ENCODE data around the gene ARHGAP26. TPM values are rescaled to one million over a fixed set of nuclear protein-coding genes. Genes with fewer than 3 reads are reported as not detected.

The ARHGAP26 gene
- total and polyA plus RNA-seq, 7 donors: 2.5 to 28.7 (median 12.0) TPM

DNA sequence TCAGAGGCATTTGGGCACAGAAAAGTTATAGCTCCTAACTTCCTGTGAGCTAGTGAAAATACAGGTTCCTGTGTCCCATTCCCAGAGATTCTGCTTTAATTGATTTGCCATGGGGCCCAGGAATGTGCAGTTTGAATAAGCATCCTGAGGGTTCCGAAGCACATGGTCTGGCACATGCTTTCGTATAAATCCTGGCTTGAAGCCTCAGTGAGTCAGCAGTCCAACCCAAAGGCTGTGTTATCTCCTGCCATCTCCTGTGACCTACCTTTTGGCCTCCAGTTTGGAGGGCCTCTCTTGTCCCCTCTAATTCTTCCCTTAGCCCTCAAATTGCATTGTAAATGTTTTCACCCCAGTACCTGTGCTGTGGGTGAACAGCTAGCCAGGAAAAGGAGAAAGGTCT, 449.5 kb downstream of the ARHGAP26 start:
- Histone ChIP-seq H3K36me3 (ENCODE audit: insufficient read depth in 1 of 2, low read depth in 1 of 2) (peaks cover 3 to 4% of the 10 kb centered on the region in 2 donors), H3K27ac (no peak overlapping the region), H3K27me3 (ENCODE audit: insufficient read depth in 3 of 3, low read length in 2 of 3) (no peaks in the 10 kb centered on the region), H3K9me3 (no peaks in the 10 kb centered on the region), H3K4me3 (no peak overlapping the region), H3K4me1 (peaks cover 10% of the 10 kb centered on the region)
- ATAC-seq (peak in 3 of 4 donors; percentile 37 to 52 (median 52)), DNase-seq (no peak)
- WGBS, 3 donors: 16 to 38% (median 21%) methylated on average over 2 of the region's 2 CpGs
- TF ChIP-seq, protein P1, sequence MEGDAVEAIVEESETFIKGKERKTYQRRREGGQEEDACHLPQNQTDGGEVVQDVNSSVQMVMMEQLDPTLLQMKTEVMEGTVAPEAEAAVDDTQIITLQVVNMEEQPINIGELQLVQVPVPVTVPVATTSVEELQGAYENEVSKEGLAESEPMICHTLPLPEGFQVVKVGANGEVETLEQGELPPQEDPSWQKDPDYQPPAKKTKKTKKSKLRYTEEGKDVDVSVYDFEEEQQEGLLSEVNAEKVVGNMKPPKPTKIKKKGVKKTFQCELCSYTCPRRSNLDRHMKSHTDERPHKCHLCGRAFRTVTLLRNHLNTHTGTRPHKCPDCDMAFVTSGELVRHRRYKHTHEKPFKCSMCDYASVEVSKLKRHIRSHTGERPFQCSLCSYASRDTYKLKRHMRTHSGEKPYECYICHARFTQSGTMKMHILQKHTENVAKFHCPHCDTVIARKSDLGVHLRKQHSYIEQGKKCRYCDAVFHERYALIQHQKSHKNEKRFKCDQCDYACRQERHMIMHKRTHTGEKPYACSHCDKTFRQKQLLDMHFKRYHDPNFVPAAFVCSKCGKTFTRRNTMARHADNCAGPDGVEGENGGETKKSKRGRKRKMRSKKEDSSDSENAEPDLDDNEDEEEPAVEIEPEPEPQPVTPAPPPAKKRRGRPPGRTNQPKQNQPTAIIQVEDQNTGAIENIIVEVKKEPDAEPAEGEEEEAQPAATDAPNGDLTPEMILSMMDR (IDR thresholded peaks at IDR 0.05): no peak
- intact Hi-C loops (cut with DNase I): no loop called here

DNA sequence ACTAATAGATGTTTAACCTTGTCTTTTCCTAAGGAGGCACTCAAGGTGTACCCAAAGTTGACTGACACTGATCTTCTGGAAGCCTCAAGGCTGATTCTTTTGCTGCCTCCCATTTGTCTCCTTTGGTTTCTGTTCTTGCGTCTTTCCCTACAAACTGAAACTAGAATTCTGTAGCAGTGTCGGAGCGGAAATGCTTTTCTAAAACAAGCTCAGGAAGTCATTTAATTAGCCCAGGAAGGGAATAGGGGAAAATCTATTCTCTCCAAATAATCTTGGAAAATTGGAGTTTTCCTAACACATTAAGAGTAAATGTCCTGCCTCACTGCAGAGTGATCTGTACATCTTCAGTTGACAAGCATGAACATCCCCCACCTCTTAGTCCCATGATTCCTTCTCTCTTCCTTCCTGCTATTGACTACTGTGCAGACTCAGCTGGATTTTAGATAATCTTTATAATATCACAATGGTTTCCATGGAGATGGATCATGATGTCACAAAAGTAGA, 450.6 kb downstream of the ARHGAP26 start:
- H3K4me3 ChIP-seq: peak overlapping the region; percentile 21
- peaks cover 3 to 4% of the 10 kb centered on the region in 2 donors for H3K36me3 ChIP-seq (ENCODE audit: insufficient read depth in 1 of 2, low read depth in 1 of 2)
- ATAC-seq (no peak), DNase-seq (no peak)
- intact Hi-C loops (cut with DNase I): no loop called here
- 66 to 76% (median 74%) methylated on average over 3 of the region's 3 CpGs for WGBS, 3 donors
- peak overlapping the region; percentile 41 for H3K27ac ChIP-seq
- no peaks in the 10 kb centered on the region for H3K9me3 ChIP-seq
- H3K4me1 ChIP-seq: peaks cover 10% of the 10 kb centered on the region
- TF ChIP-seq, protein P1 (IDR thresholded peaks at IDR 0.05): no peak
- H3K27me3 ChIP-seq (ENCODE audit: insufficient read depth in 3 of 3, low read length in 2 of 3): no peaks in the 10 kb centered on the region

DNA sequence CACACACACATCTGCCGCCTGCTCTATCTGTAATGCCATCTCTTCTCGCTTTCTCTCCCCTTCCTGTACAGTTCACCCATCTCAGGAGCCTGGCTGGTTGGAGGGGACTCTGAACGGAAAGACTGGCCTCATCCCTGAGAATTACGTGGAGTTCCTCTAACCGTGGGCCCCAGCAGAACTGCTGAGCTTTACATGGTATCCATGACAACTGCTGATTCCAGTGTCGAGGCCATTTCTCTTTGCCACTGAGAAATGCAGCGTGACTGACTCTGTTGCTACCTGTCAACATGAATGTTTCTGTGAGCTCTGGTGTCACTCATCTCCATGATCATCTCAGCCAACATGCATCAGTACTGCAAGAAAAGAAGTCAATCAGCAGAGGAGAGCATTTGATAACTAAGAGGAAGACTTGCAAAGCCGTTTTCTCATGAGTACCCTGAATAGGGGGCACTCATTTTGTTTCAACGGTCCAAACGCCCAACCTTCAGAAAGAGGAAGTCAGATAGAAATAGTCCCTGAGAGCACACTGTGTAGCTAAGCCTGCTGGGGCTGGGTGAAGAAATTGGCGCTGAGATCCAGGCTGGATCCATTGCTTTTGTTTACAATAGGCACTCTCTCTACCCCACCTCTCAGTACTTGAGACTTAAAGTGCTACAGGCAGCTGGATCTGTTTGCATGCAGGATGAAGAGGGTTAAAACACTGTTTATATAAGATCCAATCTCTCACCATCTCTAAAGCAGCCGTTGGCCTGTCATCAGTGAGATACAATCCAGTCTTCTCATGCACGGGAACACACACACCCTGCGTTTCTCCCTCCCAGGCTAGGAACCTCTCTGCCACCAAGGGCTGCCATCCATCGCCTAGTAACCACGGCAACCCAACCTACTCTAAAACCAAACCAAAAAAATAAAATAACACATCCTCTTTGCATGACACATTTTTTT, 452.4 kb downstream of the ARHGAP26 start:
- no peak for ATAC-seq
- no peaks in the 10 kb centered on the region for H3K27me3 ChIP-seq (ENCODE audit: insufficient read depth in 3 of 3, low read length in 2 of 3)
- H3K9me3 ChIP-seq: no peaks in the 10 kb centered on the region
- no peak overlapping the region for H3K4me3 ChIP-seq
- peaks cover 3 to 4% of the 10 kb centered on the region in 2 donors for H3K36me3 ChIP-seq (ENCODE audit: insufficient read depth in 1 of 2, low read depth in 1 of 2)
- TF ChIP-seq, protein P1 (IDR thresholded peaks at IDR 0.05): no peak
- DNase-seq: no peak
- WGBS, 3 donors: 63 to 72% (median 66%) methylated on average over 16 of the region's 16 CpGs
- H3K4me1 ChIP-seq: peaks cover 23% of the 10 kb centered on the region
- intact Hi-C loops (cut with DNase I): no loop called here
- no peak overlapping the region for H3K27ac ChIP-seq

- no peak overlapping the region for H3K27ac ChIP-seq
- H3K9me3 ChIP-seq: no peaks in the 10 kb centered on the region
- H3K36me3 ChIP-seq (ENCODE audit: insufficient read depth in 1 of 2, low read depth in 1 of 2): peaks cover 0 to 3% of the 10 kb centered on the region in 2 donors
- H3K27me3 ChIP-seq (ENCODE audit: insufficient read depth in 3 of 3, low read length in 2 of 3): no peaks in the 10 kb centered on the region
- 94 to 96% (median 95%) methylated on average over 5 of the region's 5 CpGs for WGBS, 3 donors
- H3K4me3 ChIP-seq: no peak overlapping the region
- TF ChIP-seq, protein P1 (IDR thresholded peaks at IDR 0.05): no peak
- peaks cover 28% of the 10 kb centered on the region for H3K4me1 ChIP-seq
- ATAC-seq (no peak), DNase-seq (no peak)
- intact Hi-C loops (cut with DNase I): no loop called here
Measured at GRCh38 chr5:143224672-143225071, 454.5 kb downstream of the ARHGAP26 start.
